NCI-H1417 (cell line): ENCODE data around the gene MFSD2A.
"Not testable (repeated sequence)": the region's sequence is repeated elsewhere in the genome, so short reads cannot be mapped to it uniquely, and the experiment has no call there.

Experiments
- DNase-seq, 3 experiments: peaks; one replicate each; lab custom pipeline; 2025; lab: John Stamatoyannopoulos, UW

Gene MFSD2A

GRCh38 chr1:39940980-39941871 is 13.7 kb upstream of the MFSD2A start:
- peak in 1 of 3 experiments; percentile 73 for DNase-seq

GRCh38 chr1:39943471-39944290 is 11.3 kb upstream of the MFSD2A start:
- DNase-seq: peak in 1 of 3 experiments; percentile 14

- no peak for DNase-seq
These were observed 10.4 kb upstream of the MFSD2A start for GRCh38 chr1:39944410-39945112.

- no peak for DNase-seq
These were observed 8.7 kb upstream of the MFSD2A start for GRCh38 chr1:39946216-39946615.

GRCh38 chr1:39947260-39947659 is 7.7 kb upstream of the MFSD2A start:
- no peak for DNase-seq

- DNase-seq: no peak
These were observed 5.1 kb upstream of the MFSD2A start for GRCh38 chr1:39949891-39950290.

GRCh38 chr1:39951926-39952325 is 3.0 kb upstream of the MFSD2A start:
- DNase-seq: no peak

- no peak for DNase-seq
These were observed 2.4 kb upstream of the MFSD2A start for GRCh38 chr1:39952359-39953110.

- DNase-seq: peak in 1 of 3 experiments; percentile 32
These were observed 548 bp upstream of the MFSD2A start for GRCh38 chr1:39954324-39954869.

GRCh38 chr1:39955547-39956539 is 898 bp downstream of the MFSD2A start:
- peak; percentile 69 to 79 (median 75) for DNase-seq

- DNase-seq: no peak
These were observed 2.5 kb downstream of the MFSD2A start for GRCh38 chr1:39957299-39958015.

- DNase-seq: no peak
These were observed 3.7 kb downstream of the MFSD2A start for GRCh38 chr1:39958403-39959200.

- no peak for DNase-seq
These were observed 4.8 kb downstream of the MFSD2A start for GRCh38 chr1:39959651-39960333.

- DNase-seq: peak; percentile 83 to 93 (median 92)
These were observed 5.5 kb downstream of the MFSD2A start for GRCh38 chr1:39960431-39960958.

- DNase-seq: no peak
These were observed 7.5 kb downstream of the MFSD2A start for GRCh38 chr1:39962450-39962825.

- not testable (repeated sequence) for DNase-seq
These were observed 8.0 kb downstream of the MFSD2A start for GRCh38 chr1:39962964-39963363.

GRCh38 chr1:39964552-39964951 is 9.6 kb downstream of the MFSD2A start:
- DNase-seq: no peak

GRCh38 chr1:39965044-39965443 is 10.1 kb downstream of the MFSD2A start:
- no peak for DNase-seq
